HepG2 (cell line): ENCODE measurements around the gene SIN3A. TPM values are rescaled to one million over a fixed set of nuclear protein-coding genes. Genes with fewer than 3 reads are reported as not detected.

Source experiments
- CAMTA2 ChIP-seq: sonication (generic); formaldehyde crosslinking; IDR thresholded peaks from 2 replicates; pipeline ENCODE4 v1.4.0; 2020; ENCODE audit warnings: mild to moderate bottlenecking, missing genetic modification reagents, borderline replicate concordance
- DMAP1 ChIP-seq: IDR thresholded peaks from 2 replicates; pipeline ENCODE4 v1.6.1; 2016
- HNRNPH1 ChIP-seq: fragments of 200-400 bp; formaldehyde crosslinking; optimal IDR thresholded peaks from 2 replicates; pipeline ENCODE3; 2017; ENCODE audit warnings: mild to moderate bottlenecking, low read depth, low read length
- IKZF4 ChIP-seq: sonication (generic); formaldehyde crosslinking; IDR thresholded peaks from 2 replicates; pipeline ENCODE4 v1.5.1; 2020; ENCODE audit warnings: borderline replicate concordance, mild to moderate bottlenecking, low read depth, missing genetic modification reagents; ENCODE audit errors: not compliant biosample characterization
- KLF16 ChIP-seq, 2 experiments: sonication (generic) in 1 of 2; formaldehyde crosslinking in 1 of 2; IDR thresholded peaks; 2 replicates each; pipeline versions ENCODE4 v1.6.1 to v1.8.0; 2016 to 2023; ENCODE audit warnings: missing genetic modification reagents in 2 of 2, missing compliant biosample characterization in 1 of 2
- MIER2 ChIP-seq: IDR thresholded peaks from 2 replicates; pipeline ENCODE4 v1.6.1; 2016; ENCODE audit warnings: missing biosample characterization, missing genetic modification reagents
- RAD21 ChIP-seq: fragments of 450-650 bp; formaldehyde crosslinking; IDR thresholded peaks from 2 replicates; pipeline ENCODE4 v1.5.0; 2020; ENCODE audit warnings: mild to moderate bottlenecking
- RAD51 ChIP-seq: fragments of 450-650 bp; IDR thresholded peaks from 2 replicates; pipeline ENCODE4 v1.6.1; 2016; ENCODE audit warnings: borderline replicate concordance
- RBM22 ChIP-seq: fragments of 200-400 bp; formaldehyde crosslinking; optimal IDR thresholded peaks from 2 replicates; pipeline ENCODE3; 2017; ENCODE audit warnings: mild to moderate bottlenecking, low read length, moderate library complexity
- RORA ChIP-seq: sonication (generic); formaldehyde crosslinking; IDR thresholded peaks from 2 replicates; pipeline ENCODE4 v1.5.0; 2020; ENCODE audit warnings: mild to moderate bottlenecking, missing genetic modification reagents, moderate library complexity
- ZEB1 ChIP-seq: IDR thresholded peaks from 2 replicates; pipeline ENCODE4 v1.6.1; 2012; ENCODE audit warnings: mild to moderate bottlenecking, low read depth, inconsistent platforms; ENCODE audit not compliant: insufficient replicate concordance
- ZFY ChIP-seq: sonication (generic); formaldehyde crosslinking; IDR thresholded peaks from 2 replicates; pipeline ENCODE4 v1.4.0; 2020; ENCODE audit warnings: missing genetic modification reagents
- ZNF350 ChIP-seq: sonication (generic); formaldehyde crosslinking; IDR thresholded peaks from 2 replicates; pipeline ENCODE4 v1.4.0; 2020; ENCODE audit warnings: mild to moderate bottlenecking, low read depth, missing genetic modification reagents, borderline replicate concordance
- ZNF720 ChIP-seq: sonication (generic); formaldehyde crosslinking; IDR thresholded peaks from 2 replicates; pipeline ENCODE4 v1.4.0; 2020; ENCODE audit warnings: missing genetic modification reagents
- ZNF746 ChIP-seq: sonication (generic); formaldehyde crosslinking; IDR thresholded peaks from 2 replicates; pipeline ENCODE4 v1.8.0; 2022; ENCODE audit warnings: mild to moderate bottlenecking, missing genetic modification reagents
- polyA plus RNA-seq, 8 experiments: library from polyadenylated mRNA; depleted of rRNA in 3 of 8; stranded (reverse) in 7 of 8; unstranded in 1 of 8; fragments of >200 nt; fragmentation: Illumina TruSeq in 4 of 8; extraction: Trizol in 4 of 8; gene quantifications; 2 replicates each; pipeline versions ENCODE4 v1.2.1 to v1.2.3, GENCODE V29; 2011 to 2016; ENCODE audit warnings: low read depth in 4 of 8, missing spikeins in 1 of 8, mixed read lengths in 1 of 8; ENCODE audit not compliant: insufficient read depth in 1 of 8
- total RNA-seq, 5 experiments: library from RNA; depleted of rRNA; stranded (reverse); fragments of >200 nt; fragmentation: Illumina TruSeq; extraction: Trizol; gene quantifications; 2 replicates each; pipeline ENCODE4 v1.2.3, GENCODE V29; 2016; ENCODE audit warnings: low read depth in 1 of 5
- TF ChIP-seq, protein P1 (sequence below), 2 experiments: sonication (generic) in 1 of 2; formaldehyde crosslinking in 1 of 2; IDR thresholded peaks; 2 replicates each; pipeline versions ENCODE4 v1.4.0 to v1.6.1; 2018 to 2020; ENCODE audit warnings: missing genetic modification reagents in 2 of 2, borderline replicate concordance in 1 of 2, low read depth in 1 of 2, mild to moderate bottlenecking in 1 of 2, missing biosample characterization in 1 of 2
- TF ChIP-seq, protein P2 (sequence below): sonication (generic); formaldehyde crosslinking; IDR thresholded peaks from 2 replicates; pipeline ENCODE4 v1.4.0; 2020; ENCODE audit warnings: missing genetic modification reagents, low read depth, mild to moderate bottlenecking, borderline replicate concordance
- TF ChIP-seq, protein P3 (sequence below): sonication (generic); formaldehyde crosslinking; conservative IDR thresholded peaks from 2 replicates; pipeline ENCODE4 v1.8.0; 2022; ENCODE audit warnings: low read depth, missing genetic modification reagents
- TF ChIP-seq, protein P4 (sequence below): sonication (generic); formaldehyde crosslinking; IDR thresholded peaks from 2 replicates; pipeline ENCODE4 v1.5.0; 2020; ENCODE audit warnings: mild to moderate bottlenecking, missing genetic modification reagents, borderline replicate concordance

The SIN3A gene
- total and polyA plus RNA-seq, 2 of the 13 experiments (the other 11 are each of a cell fraction or from before 2014, with no cell fraction given): 16.1 to 28.1 TPM

DNA sequence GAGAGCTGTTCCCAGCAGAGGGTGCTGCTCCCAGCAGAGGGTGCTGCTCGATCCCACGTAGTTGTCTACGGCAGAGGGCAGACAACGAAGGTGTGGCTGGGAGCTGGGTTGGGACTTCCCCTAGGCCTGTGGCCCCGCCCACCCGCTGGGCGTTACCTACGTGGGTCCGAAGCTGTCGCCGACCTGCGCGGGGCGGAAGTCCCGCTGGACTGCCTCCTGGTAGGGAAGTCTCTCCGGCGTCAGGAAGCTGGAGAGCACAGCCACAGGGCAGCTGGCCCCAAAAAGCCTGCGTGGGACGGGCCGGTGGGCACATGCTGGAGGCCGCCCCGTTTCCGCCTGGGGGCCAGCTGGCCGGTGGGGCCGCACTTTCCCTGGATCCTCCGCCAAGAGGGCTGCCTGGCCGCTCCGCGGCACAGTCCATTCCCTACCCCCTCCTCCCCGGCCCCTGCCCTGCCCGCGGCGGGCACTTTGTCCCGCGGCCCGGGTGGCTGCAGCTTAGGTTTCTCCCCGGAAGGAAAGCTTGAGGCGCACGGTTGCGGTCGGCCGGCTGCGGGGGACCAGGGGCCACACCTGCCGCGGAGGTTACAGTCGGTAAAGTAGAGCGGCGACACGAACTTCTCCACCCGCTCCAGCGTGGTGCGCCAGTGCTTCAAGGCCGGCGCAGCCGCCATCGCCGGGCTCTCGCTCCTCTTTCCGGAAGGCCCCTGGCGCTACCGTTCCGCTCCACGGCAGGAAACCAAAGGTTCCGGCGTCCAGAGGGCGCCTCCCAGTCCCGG is 83.4 kb downstream of the SIN3A start, which contains the start of gene MAN2C1 (continued):
- TF ChIP-seq, protein P1, sequence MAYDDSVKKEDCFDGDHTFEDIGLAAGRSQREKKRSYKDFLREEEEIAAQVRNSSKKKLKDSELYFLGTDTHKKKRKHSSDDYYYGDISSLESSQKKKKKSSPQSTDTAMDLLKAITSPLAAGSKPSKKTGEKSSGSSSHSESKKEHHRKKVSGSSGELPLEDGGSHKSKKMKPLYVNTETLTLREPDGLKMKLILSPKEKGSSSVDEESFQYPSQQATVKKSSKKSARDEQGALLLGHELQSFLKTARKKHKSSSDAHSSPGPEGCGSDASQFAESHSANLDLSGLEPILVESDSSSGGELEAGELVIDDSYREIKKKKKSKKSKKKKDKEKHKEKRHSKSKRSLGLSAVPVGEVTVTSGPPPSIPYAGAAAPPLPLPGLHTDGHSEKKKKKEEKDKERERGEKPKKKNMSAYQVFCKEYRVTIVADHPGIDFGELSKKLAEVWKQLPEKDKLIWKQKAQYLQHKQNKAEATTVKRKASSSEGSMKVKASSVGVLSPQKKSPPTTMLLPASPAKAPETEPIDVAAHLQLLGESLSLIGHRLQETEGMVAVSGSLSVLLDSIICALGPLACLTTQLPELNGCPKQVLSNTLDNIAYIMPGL (CRISPR knock-in tag; IDR thresholded peaks at IDR 0.05; ENCODE audit: borderline replicate concordance in 1 of 2, low read depth in 1 of 2): peak; percentile 90 to 94
- TF ChIP-seq ZFY (CRISPR knock-in tag) (peak; percentile 87), RORA (CRISPR knock-in tag) (no peak), ZEB1 (no peak), RAD21 (CRISPR knock-in tag) (peak; percentile 59), RAD51 (no peak), ZNF746 (CRISPR knock-in tag) (peak; percentile 58; the same call in 1 of the 2 replicates), CAMTA2 (CRISPR knock-in tag) (peak; percentile 43; the same call in 1 of the 2 replicates), MIER2 (CRISPR knock-in tag) (no peak; the same call in 1 of the 2 replicates), ZNF350 (CRISPR knock-in tag) (peak; percentile 80), ZNF720 (CRISPR knock-in tag) (no peak), KLF16 (CRISPR knock-in tag; IDR thresholded peaks at IDR 0.05) (peak in 1 of 2 experiments; percentile 60; a peak in 1 of 4 replicates), IKZF4 (CRISPR knock-in tag) (peak; percentile 61), RBM22 (peak; percentile 75), DMAP1 (CRISPR knock-in tag) (peak; percentile 96), HNRNPH1 (peak; percentile 52)
- TF ChIP-seq, protein P2, sequence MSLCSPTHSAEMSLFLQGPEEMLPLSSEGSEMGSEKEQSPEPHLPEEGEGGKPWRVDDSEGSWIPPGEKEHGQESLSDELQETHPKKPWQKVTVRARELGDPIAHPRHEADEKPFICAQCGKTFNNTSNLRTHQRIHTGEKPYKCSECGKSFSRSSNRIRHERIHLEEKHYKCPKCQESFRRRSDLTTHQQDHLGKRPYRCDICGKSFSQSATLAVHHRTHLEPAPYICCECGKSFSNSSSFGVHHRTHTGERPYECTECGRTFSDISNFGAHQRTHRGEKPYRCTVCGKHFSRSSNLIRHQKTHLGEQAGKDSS (CRISPR knock-in tag): peak; percentile 72
- TF ChIP-seq, protein P3, sequence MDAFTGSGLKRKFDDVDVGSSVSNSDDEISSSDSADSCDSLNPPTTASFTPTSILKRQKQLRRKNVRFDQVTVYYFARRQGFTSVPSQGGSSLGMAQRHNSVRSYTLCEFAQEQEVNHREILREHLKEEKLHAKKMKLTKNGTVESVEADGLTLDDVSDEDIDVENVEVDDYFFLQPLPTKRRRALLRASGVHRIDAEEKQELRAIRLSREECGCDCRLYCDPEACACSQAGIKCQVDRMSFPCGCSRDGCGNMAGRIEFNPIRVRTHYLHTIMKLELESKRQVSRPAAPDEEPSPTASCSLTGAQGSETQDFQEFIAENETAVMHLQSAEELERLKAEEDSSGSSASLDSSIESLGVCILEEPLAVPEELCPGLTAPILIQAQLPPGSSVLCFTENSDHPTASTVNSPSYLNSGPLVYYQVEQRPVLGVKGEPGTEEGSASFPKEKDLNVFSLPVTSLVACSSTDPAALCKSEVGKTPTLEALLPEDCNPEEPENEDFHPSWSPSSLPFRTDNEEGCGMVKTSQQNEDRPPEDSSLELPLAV (CRISPR knock-in tag): no peak
- TF ChIP-seq, protein P4, sequence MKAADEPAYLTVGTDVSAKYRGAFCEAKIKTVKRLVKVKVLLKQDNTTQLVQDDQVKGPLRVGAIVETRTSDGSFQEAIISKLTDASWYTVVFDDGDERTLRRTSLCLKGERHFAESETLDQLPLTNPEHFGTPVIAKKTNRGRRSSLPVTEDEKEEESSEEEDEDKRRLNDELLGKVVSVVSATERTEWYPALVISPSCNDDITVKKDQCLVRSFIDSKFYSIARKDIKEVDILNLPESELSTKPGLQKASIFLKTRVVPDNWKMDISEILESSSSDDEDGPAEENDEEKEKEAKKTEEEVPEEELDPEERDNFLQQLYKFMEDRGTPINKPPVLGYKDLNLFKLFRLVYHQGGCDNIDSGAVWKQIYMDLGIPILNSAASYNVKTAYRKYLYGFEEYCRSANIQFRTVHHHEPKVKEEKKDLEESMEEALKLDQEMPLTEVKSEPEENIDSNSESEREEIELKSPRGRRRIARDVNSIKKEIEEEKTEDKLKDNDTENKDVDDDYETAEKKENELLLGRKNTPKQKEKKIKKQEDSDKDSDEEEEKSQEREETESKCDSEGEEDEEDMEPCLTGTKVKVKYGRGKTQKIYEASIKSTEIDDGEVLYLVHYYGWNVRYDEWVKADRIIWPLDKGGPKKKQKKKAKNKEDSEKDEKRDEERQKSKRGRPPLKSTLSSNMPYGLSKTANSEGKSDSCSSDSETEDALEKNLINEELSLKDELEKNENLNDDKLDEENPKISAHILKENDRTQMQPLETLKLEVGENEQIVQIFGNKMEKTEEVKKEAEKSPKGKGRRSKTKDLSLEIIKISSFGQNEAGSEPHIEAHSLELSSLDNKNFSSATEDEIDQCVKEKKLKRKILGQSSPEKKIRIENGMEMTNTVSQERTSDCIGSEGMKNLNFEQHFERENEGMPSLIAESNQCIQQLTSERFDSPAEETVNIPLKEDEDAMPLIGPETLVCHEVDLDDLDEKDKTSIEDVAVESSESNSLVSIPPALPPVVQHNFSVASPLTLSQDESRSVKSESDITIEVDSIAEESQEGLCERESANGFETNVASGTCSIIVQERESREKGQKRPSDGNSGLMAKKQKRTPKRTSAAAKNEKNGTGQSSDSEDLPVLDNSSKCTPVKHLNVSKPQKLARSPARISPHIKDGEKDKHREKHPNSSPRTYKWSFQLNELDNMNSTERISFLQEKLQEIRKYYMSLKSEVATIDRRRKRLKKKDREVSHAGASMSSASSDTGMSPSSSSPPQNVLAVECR (CRISPR knock-in tag): peak; percentile 88
